Activated CD4-positive, CD25-positive, alpha-beta regulatory T cell treated with anti-CD3 and anti-CD28 coated beads, Interleukin-2, amount 50 U/mL, for 72 hours (primary cell): ENCODE measurements around the gene LENG1.

ENCODE experiments used
- DNase-seq: peaks from one replicate; pipeline ENCODE4 v3.0.0; 2021

Gene LENG1

DNA sequence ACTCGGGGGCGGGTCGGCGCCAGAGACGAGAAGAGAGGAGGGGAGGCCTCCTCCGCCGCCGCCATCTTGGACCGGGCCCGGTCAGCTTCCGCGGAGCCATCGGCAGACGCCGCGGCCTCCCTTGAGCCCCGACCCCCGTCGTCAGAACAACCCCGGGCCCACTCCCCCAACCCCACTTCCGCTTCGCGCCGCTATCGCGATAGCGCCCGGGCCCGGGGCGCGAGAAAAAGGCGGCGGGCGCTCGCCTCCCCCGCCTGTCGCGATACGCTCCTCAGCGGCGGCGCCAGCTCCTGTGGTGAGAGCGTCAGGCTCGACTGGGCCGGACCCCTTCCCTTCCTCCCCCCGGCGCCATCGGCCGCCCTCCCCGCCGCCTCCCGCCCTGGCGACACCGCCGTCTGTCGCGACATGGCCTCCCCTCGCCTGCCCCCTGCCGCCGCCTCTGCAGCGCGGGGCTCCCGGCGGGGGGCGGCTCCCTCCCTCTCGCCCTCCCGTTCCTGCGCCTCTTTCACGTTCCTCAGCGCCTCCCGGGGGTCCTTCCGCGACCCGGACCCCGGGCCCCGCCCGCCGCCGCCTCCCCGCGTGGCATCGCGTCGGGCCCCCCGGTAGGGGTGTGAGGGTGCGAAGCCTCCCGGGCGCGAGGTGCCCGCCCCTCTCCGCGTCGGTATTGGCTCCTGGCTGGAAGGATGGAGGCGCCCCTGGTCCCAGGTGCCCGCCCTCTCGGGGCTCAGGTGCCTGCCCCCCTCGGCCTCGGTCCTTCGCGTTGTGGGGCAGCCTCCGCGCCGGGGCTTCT lies 21.6 kb downstream of the LENG1 start, which contains the start of gene CNOT3:
TSS of gene CNOT3 (plus strand) at position 64 of the 790 bp plus-strand sequence. CDS start 5,217 bp downstream, outside the sequence.
- peak; percentile 41 for DNase-seq

DNA sequence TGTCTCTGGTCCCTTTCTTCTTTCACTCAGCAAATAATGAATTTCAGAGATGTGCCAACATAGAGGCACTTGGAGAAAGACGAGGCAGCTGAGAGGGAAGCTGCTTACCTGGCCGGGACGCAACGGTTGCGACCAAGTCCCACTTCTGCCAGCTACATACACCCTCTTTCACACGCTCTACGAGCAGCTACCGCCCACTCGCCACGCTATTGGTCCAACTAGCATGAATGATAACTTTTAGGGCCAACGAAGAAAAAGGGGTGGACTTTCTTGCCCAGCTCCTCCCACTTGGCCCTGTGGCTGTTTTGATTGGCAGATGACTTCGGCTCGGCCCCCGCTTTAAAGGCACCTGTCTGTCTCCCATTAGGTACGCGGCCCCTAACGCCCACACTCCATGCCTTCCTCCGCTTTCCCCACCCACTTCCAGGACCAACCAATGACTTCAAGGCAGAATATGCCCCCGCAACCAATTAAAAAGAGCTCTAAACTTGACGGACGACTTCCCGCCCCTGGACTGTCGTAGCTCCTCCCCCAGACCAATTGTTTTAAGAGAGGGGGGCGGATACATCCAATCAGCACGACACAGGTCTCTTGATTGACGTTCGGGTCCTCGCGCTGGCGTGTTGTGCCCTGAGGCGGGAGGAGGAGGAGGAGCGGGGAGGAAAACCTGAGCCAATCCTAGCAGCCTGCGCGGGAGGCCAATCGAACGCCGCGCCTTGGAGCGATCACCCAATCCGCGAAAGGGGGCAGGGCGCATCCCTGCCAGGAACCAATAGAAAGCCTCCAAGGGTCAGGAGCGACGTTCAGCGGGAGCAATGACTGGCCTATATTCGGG lies 22.4 kb downstream of the LENG1 start:
- DNase-seq: peak; percentile 97

DNA sequence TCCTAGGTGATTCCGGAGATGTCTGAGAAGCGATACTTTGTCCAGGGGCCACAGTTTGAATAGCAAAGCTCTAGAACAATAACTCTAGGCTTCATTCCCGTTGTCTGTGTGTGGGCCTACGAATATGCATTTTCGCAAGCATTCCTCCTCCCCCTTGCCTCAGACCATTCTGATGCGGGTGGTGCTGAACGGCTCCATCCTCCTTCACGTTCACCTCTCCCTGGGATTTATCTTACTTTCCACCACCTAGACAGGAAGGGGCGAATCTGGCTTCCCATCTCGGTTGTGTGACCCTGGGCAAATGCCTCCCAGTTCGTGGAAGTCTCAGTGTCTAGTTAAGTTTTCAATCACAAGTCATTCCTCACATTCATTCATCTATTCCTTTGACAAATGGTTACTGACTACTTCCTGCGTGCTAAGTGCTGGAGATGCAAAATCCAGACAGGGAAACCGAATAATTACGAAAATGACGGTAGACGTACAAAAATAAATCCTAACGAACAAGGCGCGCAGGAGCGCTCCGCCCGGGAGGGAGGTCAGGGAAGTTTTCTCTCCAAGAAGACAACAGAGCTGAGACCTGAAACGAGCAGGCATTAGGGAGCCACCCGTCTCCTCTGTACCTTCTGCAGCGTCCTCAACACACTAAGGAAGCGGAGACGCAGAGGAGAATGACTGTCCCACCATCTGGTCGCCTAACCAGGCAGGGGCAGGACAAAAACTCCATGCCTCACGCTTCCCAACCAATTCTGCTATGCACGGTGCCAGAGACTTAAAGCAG lies 23.2 kb downstream of the LENG1 start:
- DNase-seq: no peak

DNA sequence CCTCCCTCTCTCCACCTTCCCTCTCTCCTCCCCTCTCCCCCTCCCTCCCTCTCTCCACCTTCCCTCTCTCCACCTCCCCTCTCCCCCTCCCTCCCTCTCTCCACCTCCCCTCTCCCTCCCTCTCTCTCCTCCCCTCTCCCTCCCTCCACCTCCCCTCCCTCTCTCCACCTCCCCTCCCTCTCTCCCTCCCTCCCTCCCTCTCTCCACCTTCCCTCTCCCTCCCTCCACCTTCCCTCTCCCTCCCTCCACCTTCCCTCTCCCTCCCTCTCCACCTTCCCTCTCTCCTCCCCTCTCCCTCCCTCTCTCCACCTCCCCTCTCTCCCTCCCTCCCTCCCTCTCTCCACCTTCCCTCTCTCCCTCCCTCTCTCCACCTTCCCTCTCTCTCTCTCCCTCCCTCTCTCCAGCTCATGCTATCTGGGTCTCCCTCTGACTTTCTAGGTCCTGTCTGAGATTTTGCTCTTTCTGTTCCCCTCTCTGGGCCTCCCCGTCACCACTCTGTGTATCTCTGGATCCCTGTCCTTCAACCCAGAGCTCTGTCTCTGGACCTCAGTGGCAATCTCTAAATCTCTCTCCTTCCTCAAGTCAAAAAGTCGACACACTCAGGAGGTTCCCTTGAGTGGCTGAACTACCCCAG lies 25.4 kb downstream of the LENG1 start:
- DNase-seq: no peak

DNA sequence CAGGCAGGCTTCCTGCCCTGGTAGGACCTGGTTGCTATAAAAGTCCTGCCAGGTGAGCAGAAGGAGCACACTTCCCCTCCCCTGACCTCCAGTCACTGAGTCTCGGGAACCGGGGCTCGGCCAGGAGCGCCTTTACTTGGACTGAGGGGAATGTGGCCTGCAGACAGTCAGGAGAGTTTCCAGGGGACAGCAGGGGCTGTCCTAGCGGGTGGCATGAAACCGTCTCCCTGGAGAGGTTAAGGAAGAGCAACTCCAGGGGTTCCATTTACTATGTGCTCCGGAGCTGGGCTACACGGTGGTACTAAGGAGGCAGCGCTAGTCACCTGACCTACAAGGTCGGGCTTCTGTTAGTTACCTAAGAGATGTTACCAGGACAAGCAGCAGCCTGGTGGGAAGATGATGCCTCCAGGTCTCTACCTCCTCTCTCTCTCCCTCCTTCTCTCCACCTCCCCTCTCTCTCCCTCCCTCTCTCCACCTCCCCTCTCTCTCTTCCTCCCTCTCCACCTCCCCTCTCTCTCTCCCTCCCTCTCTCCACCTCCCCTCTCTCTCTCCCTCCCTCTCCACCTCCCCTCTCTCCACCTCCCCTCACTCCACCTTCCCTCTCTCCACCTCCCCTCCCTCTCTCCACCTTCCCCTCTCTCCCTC lies 26.1 kb downstream of the LENG1 start:
- DNase-seq: no peak

DNA sequence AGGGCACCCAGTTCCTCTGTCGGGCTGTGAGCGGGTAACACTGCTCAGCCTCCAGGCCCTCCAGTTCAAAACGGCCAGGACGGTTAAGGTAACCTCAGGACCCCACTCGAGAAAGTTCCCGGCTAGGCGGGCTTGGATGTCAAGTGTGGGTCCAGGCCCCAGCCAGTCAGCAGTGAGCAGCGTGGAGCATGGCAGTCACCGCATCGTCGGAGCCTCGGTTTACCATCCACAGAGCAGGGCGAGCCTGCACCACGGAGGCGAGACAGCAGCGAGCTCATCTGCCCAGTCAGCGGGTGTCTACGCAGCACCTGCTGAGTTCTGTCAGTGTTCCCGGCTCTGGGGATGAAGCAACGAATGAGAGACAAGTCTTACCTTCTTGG lies 29.9 kb downstream of the LENG1 start:
- no peak for DNase-seq

DNA sequence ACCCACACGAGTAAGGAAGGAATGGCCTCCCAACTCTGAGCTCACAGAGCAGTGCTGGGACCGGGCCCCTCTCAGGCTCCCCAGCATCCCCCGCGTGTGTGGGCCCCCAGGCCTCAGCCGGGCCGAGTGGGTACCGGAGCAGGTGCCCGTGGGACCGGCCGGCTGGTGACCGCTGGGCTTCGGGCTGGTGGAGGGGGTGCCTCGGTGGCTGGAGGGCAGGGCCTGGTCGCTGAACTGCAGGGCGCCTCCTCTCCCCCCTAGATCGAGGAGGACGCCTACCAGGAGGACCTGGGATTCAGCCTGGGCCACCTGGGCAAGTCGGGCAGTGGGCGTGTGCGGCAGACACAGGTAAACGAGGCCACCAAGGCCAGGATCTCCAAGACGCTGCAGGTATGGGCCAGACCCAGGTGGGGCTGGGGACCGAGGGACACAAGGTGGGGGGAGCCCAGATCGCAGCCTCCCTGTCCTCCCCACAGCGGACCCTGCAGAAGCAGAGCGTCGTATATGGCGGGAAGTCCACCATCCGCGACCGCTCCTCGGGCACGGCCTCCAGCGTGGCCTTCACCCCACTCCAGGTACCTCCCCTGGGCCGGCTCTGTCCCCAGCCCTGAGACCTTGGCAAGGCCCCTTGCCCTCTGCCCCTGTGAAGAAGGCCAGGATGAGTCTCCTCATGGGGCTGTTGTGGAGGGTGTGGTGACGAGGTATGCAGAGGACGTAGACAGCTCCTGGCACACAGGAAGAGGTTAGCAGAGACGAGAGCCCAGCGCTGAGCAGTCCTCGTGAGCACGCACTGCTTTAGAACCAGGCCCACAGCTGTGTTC lies 30.5 kb downstream of the LENG1 start:
- DNase-seq: no peak

DNA sequence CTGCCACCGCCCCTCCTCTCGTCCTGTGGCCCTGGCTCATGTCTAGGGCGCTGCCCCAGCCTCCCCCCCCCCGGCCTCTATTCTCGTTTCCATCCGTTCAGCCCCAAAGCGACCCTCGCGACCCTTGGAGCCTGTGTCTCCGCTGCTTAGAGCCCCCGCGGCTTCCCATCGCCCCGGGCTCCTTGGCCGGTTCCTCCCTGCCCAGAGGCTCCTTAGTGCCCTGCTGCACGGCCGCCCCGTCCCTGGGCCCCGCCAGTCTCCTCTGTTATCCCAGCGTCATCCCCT lies 31.1 kb downstream of the LENG1 start:
- no peak for DNase-seq

DNA sequence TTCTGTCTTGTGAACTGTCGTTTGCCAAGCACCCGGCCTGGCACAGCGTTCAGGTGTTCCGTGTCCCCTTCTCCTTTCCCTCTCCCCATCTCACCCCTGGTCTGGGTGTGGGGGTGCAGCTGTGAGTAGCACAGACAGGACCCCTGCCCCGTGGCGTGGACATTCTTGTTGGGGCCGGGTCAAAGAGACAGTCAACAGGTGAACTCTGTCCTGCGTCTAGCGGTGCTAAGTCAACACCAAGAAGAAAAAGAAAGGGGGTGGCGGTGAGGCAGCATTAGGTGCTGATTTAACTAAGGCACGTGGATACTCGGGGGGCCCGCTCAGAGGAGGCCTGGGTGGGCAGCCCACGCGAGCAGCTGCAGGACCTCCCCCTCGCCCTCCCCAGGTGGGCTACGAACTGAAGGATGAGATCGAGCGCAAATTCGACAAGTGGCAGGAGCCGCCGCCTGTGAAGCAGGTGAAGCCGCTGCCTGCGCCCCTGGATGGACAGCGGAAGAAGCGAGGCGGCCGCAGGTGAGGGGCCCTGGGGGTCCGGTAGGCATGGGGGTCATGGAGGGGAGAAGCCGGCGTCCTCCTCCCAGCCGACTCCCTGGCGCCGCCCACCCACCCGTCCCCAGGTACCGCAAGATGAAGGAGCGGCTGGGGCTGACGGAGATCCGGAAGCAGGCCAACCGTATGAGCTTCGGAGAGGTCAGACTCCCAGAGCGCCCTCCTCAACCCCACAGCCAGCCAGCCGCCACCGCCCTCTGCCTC lies 31.7 kb downstream of the LENG1 start:
- DNase-seq: no peak

DNA sequence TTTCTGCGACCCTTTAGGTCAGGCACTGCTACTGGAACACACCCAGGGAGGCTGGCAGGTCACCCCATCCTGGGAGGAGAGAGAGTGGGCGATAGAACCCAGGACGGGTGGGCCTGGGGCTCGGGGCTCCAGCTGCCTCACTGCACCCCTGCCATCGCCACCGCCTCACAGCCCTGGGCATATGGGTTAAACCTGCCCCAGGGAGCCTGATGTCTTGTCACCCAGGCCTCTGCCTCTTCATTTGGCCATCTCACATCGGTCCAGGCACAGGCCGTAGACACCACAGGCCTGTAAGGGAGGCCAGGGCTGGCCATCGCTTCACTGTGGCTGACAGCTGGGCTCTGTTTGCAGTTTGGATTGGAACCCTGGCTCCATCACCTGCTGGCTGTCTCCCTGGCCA lies 33.8 kb downstream of the LENG1 start:
- no peak for DNase-seq

DNA sequence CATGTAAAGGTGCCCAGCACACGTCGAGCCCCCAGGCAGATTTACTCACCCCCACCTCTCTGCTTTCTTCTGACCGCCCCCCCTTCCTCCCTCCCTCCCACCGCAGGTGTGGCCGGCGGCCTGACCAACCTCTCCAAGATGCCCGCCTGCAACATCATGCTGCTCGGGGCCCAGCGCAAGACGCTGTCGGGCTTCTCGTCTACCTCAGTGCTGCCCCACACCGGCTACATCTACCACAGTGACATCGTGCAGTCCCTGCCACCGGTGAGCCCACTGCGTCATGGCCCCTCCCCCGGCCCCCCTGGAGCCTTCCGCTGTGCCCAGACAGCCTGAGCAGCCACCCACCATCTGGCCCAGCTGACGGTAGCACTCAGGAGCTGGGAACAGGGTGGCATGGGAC lies 35.1 kb downstream of the LENG1 start:
- no peak for DNase-seq

DNA sequence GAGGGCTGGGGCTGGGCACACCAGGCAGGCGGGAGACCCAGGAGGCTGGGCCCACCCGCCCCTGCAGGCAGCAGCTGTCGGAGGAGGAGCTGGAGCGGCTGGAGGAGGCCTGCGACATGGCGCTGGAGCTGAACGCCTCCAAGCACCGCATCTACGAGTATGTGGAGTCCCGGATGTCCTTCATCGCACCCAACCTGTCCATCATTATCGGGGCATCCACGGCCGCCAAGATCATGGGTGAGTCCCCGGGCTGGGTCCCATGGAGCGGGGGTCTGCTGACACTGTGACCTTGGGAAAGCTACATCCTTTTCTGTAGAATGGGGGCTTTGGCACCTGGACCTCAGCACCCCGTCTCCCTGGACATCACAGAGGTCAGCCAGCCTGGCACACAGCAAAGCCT lies 35.8 kb downstream of the LENG1 start:
- DNase-seq: no peak

DNA sequence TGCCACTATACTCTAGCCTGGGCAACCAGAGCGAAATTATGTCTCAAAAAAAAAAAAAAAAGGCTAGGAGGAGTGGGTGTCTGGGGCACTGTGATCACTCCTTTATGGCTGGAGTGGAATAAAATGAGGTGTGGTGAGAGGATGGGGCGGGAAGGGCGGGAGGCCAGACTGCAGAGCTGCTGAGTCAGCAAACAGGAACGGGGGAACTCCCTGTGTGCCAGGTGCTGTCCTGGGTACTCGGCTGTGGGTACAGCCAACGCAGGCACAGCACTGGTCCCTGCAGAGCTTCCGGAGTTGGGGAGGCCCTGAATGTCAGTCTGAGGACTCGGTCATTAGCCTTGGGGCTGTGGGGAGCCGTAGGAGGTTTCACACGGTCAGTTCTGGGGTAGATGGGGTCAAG lies 38.3 kb downstream of the LENG1 start:
- DNase-seq: no peak

DNA sequence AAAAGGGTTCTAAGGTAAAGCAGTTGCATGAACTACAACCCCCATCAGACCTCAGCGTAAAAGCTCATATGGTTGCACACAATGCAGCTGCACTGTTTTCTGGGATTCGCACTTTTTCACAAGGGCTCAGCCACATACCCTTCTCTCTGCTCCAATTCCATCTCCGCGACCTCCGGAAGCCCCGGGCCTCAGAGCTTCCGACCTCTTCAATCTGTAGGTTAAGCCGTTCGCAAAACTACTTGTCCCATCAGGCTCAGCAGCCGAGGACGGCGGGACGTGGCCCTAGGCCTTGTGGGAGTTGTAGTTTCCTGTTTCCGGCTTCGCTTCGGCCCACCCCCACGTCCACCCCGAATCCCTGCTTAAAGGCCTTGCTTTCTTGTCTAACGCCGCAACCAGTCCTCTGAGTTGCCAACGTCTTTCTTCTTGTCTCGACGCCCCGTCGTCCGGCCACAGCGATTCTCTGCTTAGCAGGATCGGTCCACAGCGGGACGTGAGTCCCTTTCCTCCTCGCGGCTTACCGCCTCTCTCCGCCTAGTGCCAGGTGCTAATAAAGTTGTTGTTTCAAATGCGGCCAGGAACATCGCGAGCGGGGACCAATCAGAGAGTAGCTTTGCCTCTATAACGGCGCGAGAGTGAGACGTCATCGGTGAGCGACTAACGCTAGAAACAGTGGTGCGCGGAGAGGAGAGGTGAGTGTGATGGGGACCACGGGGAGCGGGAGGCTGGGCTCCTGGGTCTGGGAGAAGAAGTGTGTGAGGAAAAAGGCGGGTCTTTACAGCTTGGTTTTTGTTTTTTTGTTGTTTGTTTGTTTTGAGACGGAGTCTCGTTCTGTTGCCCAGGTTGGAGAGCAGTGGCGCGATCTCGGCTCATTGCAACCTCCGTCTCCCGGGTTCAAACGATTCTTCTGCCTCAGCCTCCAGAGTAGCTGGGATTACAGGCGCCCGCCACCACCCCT lies 44.1 kb downstream of the LENG1 start, which contains the start of the genes PRPF31 and TFPT:
TSS of gene PRPF31 (plus strand) at position 646 of the 955 bp plus-strand sequence. CDS start 2,525 bp downstream, outside the sequence.
TSS of gene TFPT (minus strand) at position 549 of the 955 bp plus-strand sequence. CDS start at position 161, 388 bp downstream.
- peak; percentile 90 for DNase-seq

DNA sequence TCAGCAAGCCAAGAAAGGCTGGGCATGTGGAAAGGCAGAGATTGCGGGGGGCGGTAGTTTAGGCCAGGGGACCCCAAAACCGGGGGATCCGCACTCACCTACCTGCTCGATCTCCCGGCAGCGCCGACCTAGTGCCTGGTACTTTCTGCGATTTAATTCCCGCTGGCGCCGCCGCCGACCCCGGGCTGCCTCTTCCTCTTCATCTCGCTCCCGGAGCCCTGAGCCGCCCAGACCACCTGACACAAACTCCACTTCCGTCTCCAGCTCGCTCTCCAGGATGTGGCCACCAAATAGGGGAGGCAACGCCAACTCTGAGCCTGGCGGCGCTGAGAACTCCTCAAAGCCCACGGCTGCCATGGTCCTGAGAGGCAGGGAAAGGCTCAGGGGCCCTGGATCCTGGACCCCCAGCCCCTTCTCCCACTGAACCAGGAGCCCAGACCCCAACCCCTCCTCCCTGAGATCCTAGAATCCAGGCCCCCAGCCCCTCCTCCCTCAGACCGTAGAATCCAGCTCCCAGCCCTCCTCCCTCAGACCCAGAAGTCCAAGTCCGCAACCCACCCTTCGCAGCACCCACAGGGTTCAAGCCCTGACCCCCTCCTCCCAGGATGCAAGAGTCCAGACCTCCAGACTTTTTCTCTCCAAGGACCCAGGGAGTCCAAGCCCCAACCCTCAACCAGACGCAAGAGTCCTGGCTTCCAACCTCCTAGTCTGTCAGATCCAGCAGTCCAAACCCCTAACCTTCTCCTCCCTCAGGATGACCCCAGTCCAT lies 45.0 kb downstream of the LENG1 start:
- no peak for DNase-seq

DNA sequence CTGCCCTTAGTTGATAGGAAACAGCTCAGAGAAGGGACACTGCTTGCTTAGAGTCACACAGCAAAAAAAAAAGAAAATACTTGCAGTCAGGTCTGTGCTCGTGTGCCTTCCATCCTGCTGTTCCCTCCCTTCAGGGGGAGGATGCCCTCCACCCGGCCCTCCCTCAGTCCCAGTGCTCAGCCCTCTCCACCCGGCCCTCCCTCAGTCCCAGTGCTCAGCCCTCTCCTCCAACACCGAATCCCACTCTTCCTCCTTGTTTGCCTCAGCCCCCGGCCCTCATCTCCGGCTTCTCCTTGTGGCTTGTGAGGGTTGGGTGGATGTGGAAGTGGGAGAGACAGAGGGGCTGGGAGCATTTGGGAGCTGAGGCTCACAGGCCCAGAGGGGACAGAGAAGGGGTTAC lies 49.9 kb downstream of the LENG1 start:
- DNase-seq: no peak

DNA sequence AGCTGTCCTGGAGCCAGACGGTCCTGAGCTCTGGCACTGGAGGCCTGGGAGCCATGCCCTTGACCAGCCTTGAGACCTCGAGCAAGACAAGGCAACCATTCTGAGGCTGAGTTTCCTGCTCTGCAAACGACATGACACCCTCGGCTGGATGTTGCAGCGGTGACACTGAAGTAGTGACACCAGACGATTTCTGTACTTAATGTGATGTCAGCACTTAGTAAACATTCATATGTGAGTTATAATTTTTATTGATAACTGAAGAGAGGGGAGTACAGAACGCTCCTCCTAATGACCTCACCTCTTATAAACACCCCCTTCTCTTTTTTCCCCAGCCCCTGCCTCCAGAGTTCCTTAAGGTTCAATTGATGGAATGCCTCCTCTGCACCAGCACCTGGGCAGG lies 51.0 kb downstream of the LENG1 start:
- no peak for DNase-seq

DNA sequence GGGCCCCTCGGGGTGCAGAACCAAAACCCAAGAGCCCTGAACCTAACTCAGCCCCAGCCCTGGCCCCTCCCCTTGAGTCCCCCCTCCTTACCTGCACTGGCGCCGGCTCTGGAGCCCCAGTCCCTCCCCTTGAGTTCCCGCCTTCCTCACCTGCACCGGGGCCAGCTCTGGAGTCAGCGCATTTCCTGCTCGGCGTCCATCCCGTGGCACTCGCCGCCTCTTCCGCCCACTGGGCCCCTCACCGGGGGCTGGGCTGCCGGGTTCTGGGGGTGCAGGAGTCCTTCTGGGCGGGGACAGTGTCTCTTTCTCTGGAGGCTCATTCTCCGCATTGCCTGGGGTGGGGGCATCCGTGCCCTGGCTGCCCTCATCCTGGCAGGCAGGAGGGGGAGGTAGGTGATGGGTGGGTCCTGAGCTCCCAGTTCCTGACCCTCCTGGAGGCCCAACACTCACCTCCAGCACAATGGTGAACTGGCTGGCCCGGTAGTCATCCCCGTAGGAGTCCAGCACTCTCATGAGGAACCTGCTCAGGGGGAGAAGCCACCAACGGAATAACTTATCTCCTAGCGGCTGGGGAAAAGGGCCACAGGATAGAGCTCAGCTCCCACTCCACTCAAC lies 51.5 kb downstream of the LENG1 start:
- DNase-seq: no peak
